NCI-H774 (cell line): ENCODE results near the gene TACC2.

Experiments
- DNase-seq: peaks from one replicate; lab custom pipeline; 2025; lab: John Stamatoyannopoulos, UW

The TACC2 gene

GRCh38 chr10:122144199-122144598 lies 155.2 kb downstream of the TACC2 start:
- DNase-seq: no peak

- DNase-seq: no peak
Observed at GRCh38 chr10:122145113-122145512, 156.2 kb downstream of the TACC2 start.

- no peak for DNase-seq
Observed at GRCh38 chr10:122147663-122148062, 158.7 kb downstream of the TACC2 start.

GRCh38 chr10:122148876-122149560 lies 160.1 kb downstream of the TACC2 start:
- DNase-seq: no peak

- DNase-seq: no peak
Observed at GRCh38 chr10:122149561-122150505, 160.9 kb downstream of the TACC2 start.

GRCh38 chr10:122151121-122151694 lies 162.2 kb downstream of the TACC2 start:
- DNase-seq: no peak

DNA sequence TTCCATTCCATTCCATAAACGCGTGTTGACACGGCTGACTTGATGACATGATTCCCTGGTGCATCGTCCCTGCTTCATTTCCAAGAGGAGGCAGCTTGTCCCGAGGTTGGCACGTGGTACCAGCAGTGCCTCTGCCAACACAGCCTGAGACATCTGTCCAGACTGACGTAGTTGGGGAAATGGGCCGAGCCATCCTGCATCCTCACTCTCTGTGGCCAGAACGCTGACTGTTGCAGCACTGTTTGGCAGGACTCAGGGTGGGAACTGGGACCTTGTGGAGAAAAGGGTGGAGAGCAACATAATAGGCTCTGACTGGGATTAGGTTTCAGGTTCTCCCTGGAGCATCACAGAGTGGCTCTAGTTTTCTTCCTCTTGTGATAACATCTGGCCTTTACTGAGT lies 163.6 kb downstream of the TACC2 start:
- DNase-seq: no peak

DNA sequence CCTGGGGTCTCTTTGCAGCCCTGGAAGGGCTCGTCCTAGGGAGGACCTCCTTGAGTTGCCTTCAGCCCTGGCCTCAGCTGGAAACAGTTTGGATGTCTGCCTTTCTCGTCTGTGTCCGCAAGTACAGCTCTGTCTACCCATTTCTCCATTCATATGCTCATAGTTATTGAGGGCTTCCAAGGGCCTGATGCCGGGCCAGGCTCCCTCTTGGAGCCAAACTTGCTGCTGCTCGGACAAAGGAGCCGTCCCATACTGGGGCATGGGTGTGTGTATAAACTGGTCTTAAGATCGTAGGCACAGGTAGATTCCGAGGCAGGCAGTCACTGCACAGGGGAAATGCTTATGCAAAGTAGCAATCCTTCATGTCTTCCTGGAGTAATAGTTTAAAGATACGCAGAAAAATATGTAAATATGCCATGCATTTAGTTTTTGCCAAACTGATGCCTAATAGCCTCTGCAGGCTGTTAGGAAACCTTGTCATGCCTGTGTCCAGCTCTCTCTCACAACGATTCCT lies 165.1 kb downstream of the TACC2 start:
- no peak for DNase-seq

- DNase-seq: no peak
Observed at GRCh38 chr10:122154545-122155366, 165.8 kb downstream of the TACC2 start.

DNA sequence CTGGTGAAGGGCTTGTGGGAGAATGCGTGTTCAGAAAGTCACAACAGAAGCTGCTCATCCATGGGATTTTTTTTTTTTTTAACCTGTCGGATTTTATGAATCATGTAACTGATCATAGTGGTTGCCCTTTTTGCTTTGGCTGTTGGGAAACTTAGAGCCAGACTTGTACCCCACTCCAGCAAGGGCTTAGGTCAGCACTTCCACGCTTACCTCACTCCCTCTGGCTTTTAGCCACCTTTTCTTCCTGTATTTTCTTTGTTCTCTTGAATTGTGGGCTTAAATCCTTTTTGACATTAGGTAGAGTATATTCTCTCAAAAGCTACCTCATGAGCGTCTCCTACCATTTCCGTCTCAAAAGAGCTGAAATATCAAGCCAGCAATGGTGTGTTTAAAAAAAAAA lies 168.5 kb downstream of the TACC2 start:
- DNase-seq: no peak

GRCh38 chr10:122158362-122158761 lies 169.4 kb downstream of the TACC2 start:
- DNase-seq: no peak

DNA sequence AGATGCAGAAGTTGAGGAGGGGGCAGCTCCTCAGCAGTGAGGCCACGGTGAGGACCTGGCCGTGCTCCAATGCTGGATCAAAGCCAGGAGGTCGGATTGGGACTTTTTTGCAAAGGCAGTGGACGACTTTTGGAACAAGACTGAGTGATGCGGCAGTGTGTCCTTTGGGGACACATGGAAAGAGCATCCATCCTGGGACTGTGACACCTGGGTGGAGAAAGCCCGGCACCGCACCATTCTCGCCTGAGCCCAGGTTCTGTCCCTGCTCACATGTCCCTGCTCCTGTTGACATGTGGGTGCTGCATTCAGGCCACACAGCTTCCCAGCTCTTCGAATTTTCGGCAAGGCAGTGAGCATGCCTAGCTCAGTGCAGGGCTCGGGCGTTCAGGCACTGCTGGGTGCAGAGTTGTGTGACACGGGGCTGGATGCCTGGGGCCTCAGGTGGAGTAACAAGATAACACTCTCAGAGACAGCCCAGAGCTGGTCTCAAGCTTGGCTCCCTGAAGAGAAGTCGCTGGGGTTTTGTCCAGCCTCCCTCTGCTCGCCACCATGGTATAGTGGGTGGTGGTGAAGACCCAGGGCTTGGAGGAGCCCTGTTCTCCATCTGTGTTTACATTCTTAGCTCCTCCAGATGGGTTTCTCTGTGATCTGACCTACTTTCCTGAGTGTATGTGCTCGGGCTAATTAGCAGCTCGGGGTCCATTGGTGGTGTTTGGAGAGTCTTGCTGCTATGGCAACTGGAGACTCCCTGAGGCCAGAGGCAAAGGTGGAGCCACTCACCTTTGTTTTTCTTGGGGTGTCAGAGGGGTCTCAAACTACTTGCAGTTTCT lies 170.4 kb downstream of the TACC2 start:
- DNase-seq: no peak

GRCh38 chr10:122161795-122162194 lies 172.8 kb downstream of the TACC2 start:
- DNase-seq: no peak

GRCh38 chr10:122162671-122163173 lies 173.8 kb downstream of the TACC2 start:
- no peak for DNase-seq

- DNase-seq: no peak
Observed at GRCh38 chr10:122163174-122164022, 174.4 kb downstream of the TACC2 start.

DNA sequence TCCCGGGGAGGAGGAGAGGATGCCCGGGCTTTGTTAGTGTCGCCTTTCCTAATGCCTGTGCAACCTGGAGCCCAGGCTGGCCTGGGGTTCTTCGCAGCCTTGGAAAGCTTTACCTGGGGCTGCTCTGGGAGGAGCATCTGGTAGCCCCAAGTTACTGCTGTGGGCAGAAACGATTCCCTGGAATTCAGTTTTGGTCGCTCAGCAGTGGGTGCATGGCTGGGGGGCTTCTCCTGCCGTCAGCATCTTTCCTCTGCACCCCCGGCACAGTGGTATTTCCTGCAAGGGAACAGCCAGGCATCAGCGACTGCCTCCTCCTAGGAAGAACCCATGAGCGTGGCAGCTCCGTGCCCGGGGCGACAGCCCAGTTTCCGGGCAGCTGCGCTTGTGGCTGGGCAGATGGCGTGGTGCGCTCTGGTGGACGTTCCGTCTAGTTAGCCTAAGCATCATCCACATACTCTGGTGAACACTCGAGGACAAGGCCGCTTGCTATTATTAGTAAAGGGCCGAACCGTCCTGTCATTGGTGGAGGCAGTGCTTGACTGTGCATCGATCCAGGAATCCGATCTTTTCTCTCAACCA lies 175.1 kb downstream of the TACC2 start:
- no peak for DNase-seq

DNA sequence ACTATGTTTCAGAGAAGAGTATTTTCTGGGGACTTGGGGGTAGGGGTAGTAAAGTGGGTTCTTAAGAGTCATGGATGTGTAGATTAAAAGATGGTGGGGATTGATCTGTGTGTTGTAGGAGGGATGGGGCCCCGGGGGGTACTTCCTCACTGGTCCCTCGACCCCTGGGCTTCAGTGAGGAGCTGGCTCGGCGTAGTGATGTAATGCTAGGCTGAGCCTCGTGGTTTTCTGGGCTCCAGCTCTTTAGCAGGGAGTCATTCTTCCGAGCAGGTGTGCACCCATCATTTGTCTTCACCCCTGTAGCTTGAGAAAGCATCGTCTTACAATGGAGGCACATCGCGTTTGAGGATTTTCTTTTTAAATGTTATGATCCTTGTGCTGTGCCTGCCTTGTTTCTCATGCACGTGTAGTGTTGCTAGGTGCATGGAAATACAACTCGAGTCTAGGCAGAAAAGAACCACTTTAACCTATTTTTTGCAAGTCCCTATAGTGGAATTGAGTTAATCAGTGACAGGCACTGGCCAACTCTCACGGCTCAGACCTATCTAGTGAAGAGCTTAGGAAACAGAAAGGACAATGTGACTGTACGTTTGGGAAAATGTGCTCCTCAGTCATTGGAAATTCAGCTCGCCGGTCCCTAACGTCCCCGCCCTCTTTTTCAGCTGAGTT lies 176.0 kb downstream of the TACC2 start:
- no peak for DNase-seq

DNA sequence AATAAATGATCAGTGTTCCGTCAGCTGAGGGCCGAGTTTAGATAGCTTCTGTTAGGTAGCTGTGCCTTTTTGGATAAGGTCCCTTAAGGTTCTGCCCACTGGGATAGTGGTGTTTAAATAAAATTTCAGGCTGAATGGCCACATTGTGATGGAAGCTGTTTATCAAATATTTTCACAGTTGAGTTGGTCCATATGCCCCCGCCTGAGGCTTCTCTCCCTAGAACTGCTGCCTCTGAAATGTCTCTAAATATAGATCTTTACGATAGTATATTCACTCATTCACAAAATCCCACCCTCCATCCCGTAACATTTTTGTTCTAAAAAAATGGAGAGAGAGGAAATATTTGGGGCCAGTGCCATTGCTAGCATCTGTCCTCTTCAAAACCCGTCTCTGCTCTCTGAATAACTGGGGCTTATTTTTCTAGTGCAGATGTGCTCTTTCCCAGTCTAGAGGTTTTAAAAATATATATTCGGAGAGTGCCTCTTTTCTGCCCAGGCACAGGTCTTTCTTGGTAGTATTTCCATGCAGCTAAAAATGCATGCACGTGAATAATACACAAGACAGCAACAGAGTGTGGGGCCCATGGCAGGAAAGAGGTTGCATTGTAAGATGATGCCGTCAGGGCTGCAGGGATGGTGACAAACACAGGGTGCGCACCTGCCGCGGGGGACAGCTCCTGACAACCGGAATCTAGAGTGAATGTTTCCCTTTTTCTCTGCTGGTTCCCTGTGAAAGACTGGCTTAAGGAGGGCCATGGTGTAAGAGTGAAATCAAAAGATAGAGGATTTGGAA lies 176.7 kb downstream of the TACC2 start:
- no peak for DNase-seq
